CD4-positive, CD25-positive, alpha-beta regulatory T cell (primary cell): ENCODE results near the gene NDRG3. TPM values are rescaled to one million over a fixed set of nuclear protein-coding genes. Genes with fewer than 3 reads are reported as not detected.

ENCODE experiments used
- ATAC-seq, 2 donors: fragments of 150-1000 bp; cut with Tn5 transposase; one replicate each; pipeline ENCODE4 v1.10.0; 2021; ENCODE audit warnings: low read depth in 2 of 2, moderate number of reproducible peaks in 2 of 2, moderate library complexity in 1 of 2
- DNase-seq, 3 donors: peaks; one replicate each; pipeline versions ENCODE4 v3.0.0 to v3.0.0-alpha.2; 2012 to 2022; ENCODE audit warnings: mixed read lengths in 1 of 3
- H3K27ac ChIP-seq: one replicate; pipeline ENCODE4 v1.7.0; 2013; ENCODE audit warnings: mild to moderate bottlenecking, low read length; ENCODE audit not compliant: insufficient read depth, poor library complexity, severe bottlenecking
- H3K27me3 ChIP-seq: one replicate; pipeline ENCODE4 v1.7.0; 2013; ENCODE audit warnings: low read length; ENCODE audit not compliant: control insufficient read depth, insufficient read depth
- H3K36me3 ChIP-seq: one replicate; pipeline ENCODE4 v1.7.0; 2013; ENCODE audit warnings: mild to moderate bottlenecking, low read length, moderate library complexity; ENCODE audit not compliant: control insufficient read depth, insufficient read depth
- H3K4me1 ChIP-seq: 2 replicates; pipeline ENCODE4 v1.7.0; 2013; ENCODE audit warnings: mild to moderate bottlenecking, low read length; ENCODE audit not compliant: insufficient read depth, control insufficient read depth, poor library complexity, severe bottlenecking
- H3K4me3 ChIP-seq: one replicate; pipeline ENCODE4 v1.7.0; 2013; ENCODE audit warnings: low read depth, mild to moderate bottlenecking, low read length, moderate library complexity
- H3K9me3 ChIP-seq, 2 experiments: 1 replicate in 1 of 2; 2 replicates in 1 of 2; pipeline ENCODE4 v1.7.0; 2013; ENCODE audit warnings: low read length in 2 of 2, mild to moderate bottlenecking in 1 of 2, moderate library complexity in 1 of 2; ENCODE audit not compliant: control insufficient read depth in 2 of 2
- H3K27ac Mint-ChIP-seq, 3 donors: one replicate each; pipeline ENCODE4 v1.8.0; 2020 to 2022; ENCODE audit warnings: mild to moderate bottlenecking in 3 of 3, mixed read lengths in 3 of 3, moderate library complexity in 2 of 3
- H3K27me3 Mint-ChIP-seq: one replicate; pipeline ENCODE4 v1.8.0; 2022; ENCODE audit warnings: mild to moderate bottlenecking, mixed read lengths
- H3K36me3 Mint-ChIP-seq: one replicate; pipeline ENCODE4 v1.8.0; 2020; ENCODE audit warnings: mixed read lengths
- H3K4me1 Mint-ChIP-seq, 4 donors: one replicate each; pipeline ENCODE4 v1.8.0; 2020 to 2022; ENCODE audit warnings: mixed read lengths in 4 of 4, mild to moderate bottlenecking in 1 of 4
- H3K4me3 Mint-ChIP-seq, 4 donors: one replicate each; pipeline ENCODE4 v1.8.0; 2020 to 2022; ENCODE audit warnings: mild to moderate bottlenecking in 4 of 4, mixed read lengths in 4 of 4, moderate library complexity in 3 of 4
- H3K9me3 Mint-ChIP-seq, 7 donors: one replicate each; pipeline ENCODE4 v1.8.0; 2020 to 2022; ENCODE audit warnings: mixed read lengths in 7 of 7, mild to moderate bottlenecking in 3 of 7, moderate library complexity in 2 of 7
- polyA plus RNA-seq, 4 donors: library from polyadenylated mRNA; unstranded; fragments of 300-500 nt; fragmentation: Illumina TruSeq; gene quantifications; one replicate each; pipeline ENCODE4 v1.2.3, GENCODE V29; 2021
- total RNA-seq: library from RNA; stranded (reverse); gene quantifications from one replicate; pipeline ENCODE4 v1.2.3, GENCODE V29; 2022

Gene NDRG3
- total and polyA plus RNA-seq, 5 donors from 2014 or later: 26.7 to 57.2 (median 54.8) TPM

- no peak for ATAC-seq
- Histone ChIP-seq H3K27ac (no peak overlapping the region), H3K4me1 (no peaks in the 10 kb centered on the region), H3K9me3 (no peaks in the 10 kb centered on the region), H3K27me3 (no peaks in the 10 kb centered on the region), H3K4me3 (no peak overlapping the region), H3K36me3 (no peaks in the 10 kb centered on the region)
- Mint-ChIP-seq H3K27ac (no peak overlapping the region), H3K4me3 (no peak overlapping the region), H3K36me3 (no peaks in the 10 kb centered on the region), H3K4me1 (no peaks in the 10 kb centered on the region), H3K27me3 (no peaks in the 10 kb centered on the region), H3K9me3 (peaks cover 0 to 2% (median 0%) of the 10 kb centered on the region in 7 donors)
- no peak for DNase-seq
These were observed 39.4 kb upstream of the NDRG3 start for GRCh38 chr20:36785308-36785707.

DNA sequence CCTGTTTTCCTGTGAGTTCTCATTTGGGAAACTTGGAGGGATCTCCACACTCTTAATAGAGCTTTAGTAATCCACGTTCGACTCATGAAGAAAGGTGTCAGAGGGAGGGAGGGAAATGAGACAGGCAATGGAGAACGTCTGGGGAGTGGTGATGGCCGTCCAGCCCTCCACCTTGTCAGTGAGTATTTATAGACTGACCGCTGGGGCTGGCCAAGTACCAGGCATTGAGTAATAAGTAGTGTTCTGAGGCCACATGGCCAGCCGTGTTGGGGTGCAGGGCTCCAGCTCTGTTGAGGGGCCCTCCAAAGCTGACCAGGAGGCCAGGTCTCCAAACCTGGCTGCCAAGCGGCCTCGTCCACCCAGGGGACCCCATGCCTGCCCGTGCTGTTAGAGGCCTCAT, 39.0 kb upstream of the NDRG3 start:
- Mint-ChIP-seq H3K9me3 (peaks cover 0 to 2% (median 0%) of the 10 kb centered on the region in 7 donors), H3K36me3 (no peaks in the 10 kb centered on the region), H3K4me1 (no peaks in the 10 kb centered on the region), H3K4me3 (no peak overlapping the region), H3K27me3 (peaks cover 3% of the 10 kb centered on the region), H3K27ac (no peak overlapping the region)
- DNase-seq: no peak
- no peaks in the 10 kb centered on the region for H3K4me1 ChIP-seq
- ATAC-seq: no peak
- H3K27ac ChIP-seq: no peak overlapping the region
- H3K4me3 ChIP-seq: no peak overlapping the region
- no peaks in the 10 kb centered on the region for H3K27me3 ChIP-seq
- H3K9me3 ChIP-seq: no peaks in the 10 kb centered on the region
- no peaks in the 10 kb centered on the region for H3K36me3 ChIP-seq

GRCh38 chr20:36784116-36784515, 38.2 kb upstream of the NDRG3 start:
- no peak for ATAC-seq
- Mint-ChIP-seq H3K4me3 (no peak overlapping the region), H3K9me3 (peaks cover 0 to 2% (median 0%) of the 10 kb centered on the region in 7 donors), H3K27ac (no peak overlapping the region), H3K36me3 (no peaks in the 10 kb centered on the region), H3K27me3 (peaks cover 5% of the 10 kb centered on the region), H3K4me1 (no peaks in the 10 kb centered on the region)
- DNase-seq: no peak
- Histone ChIP-seq H3K36me3 (no peaks in the 10 kb centered on the region), H3K4me1 (no peaks in the 10 kb centered on the region), H3K9me3 (no peaks in the 10 kb centered on the region), H3K4me3 (no peak overlapping the region), H3K27me3 (no peaks in the 10 kb centered on the region), H3K27ac (no peak overlapping the region)

DNA sequence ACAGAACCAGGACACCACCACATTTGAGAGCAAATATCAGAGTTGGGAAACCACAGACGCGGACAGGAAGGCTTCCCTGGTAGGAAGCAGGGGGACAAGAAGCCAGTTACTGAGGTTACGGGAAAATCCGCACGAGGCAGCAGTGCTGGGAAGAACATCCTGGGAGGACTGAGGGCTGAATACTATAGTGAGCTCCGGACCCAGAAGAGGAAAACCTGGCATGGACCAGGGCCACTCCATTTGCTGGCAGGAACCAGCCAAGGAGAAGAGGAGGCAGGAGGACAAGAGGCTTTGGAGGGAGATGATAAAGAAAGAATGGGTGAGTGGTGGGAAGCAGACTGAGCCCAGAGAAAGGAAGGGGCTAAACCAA, 33.8 kb upstream of the NDRG3 start:
- Mint-ChIP-seq H3K27me3 (peaks cover 5% of the 10 kb centered on the region), H3K9me3 (peaks cover 0 to 4% (median 0%) of the 10 kb centered on the region in 7 donors), H3K4me1 (peaks cover 0 to 6% (median 4%) of the 10 kb centered on the region in 4 donors), H3K36me3 (no peaks in the 10 kb centered on the region), H3K4me3 (no peak overlapping the region), H3K27ac (peak overlapping the region in 1 of 3 donors; percentile 72)
- Histone ChIP-seq H3K9me3 (no peaks in the 10 kb centered on the region), H3K4me1 (no peaks in the 10 kb centered on the region), H3K27ac (no peak overlapping the region), H3K27me3 (no peaks in the 10 kb centered on the region), H3K4me3 (no peak overlapping the region), H3K36me3 (no peaks in the 10 kb centered on the region)
- DNase-seq (no peak), ATAC-seq (no peak)

DNA sequence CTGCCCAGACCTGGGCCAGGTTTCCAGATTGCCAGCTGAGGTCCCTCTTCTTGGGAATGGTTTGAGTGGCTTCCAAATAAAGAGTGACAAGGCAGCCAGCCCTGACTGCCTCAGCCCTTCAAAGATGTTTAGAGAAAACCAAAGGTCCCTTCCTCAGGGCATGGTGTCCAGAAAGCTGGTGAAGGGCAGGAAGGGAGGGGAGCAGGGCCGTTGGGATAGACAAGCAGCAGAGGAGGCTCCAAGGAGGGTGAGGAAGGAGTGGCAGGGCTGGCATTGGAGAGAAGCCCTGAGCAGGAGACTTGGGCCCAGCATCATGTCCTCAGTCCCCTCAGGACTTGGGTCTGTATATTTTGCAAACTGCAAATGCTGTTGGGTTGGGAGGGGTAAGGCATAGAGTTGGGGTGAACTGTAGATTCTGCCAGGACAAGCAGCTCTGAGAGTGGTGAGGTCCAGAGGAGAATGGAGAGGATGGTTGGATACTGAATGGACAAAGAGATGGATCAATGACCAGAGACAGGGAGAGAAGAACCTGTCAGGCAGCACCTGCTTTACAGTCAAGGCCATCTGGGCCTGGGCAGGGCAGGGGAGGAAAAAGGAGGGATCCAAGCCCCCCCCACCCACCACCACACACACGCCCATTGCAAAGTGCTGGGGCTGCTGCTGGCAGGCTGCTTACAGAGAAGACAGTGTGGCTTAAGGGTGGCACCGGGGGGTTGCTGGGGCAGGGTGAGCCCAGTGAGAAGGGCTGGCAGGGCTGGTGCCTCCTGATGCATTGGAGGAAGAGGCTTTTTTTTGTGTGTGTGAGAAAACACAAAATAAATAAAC, 33.2 kb upstream of the NDRG3 start:
- Histone ChIP-seq H3K27ac (no peak overlapping the region), H3K4me3 (no peak overlapping the region), H3K4me1 (peaks cover 5% of the 10 kb centered on the region), H3K36me3 (no peaks in the 10 kb centered on the region), H3K27me3 (no peaks in the 10 kb centered on the region), H3K9me3 (no peaks in the 10 kb centered on the region)
- ATAC-seq: no peak
- Mint-ChIP-seq H3K27ac (peak overlapping the region in 1 of 3 donors; percentile 72), H3K27me3 (peaks cover 6% of the 10 kb centered on the region), H3K36me3 (no peaks in the 10 kb centered on the region), H3K9me3 (peaks cover 0 to 4% (median 0%) of the 10 kb centered on the region in 7 donors), H3K4me3 (no peak overlapping the region), H3K4me1 (peaks cover 0 to 8% (median 4%) of the 10 kb centered on the region in 4 donors)
- DNase-seq: no peak

DNA sequence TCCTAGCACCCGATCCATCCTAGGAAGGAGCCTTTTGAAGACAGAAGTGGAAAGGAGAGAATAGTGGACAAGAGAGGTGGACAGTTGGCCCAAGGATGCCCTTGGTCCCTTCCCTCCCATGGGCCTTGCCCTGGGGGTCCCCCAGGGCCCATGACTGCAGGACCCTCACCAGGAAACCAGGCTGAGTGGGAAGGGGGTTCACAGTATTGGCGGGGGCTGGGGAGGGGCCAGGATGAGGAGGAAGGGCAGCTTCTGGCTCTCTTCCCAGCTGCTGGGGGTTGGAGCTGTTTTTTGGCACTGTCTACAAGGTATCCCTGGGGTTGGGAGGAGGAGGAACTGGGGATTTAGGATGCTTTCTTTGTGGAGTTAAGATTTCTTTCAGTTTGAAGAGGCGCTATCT, 31.7 kb upstream of the NDRG3 start:
- Histone ChIP-seq H3K27ac (no peak overlapping the region), H3K4me3 (no peak overlapping the region), H3K4me1 (peaks cover 15% of the 10 kb centered on the region), H3K27me3 (no peaks in the 10 kb centered on the region), H3K9me3 (no peaks in the 10 kb centered on the region), H3K36me3 (no peaks in the 10 kb centered on the region)
- Mint-ChIP-seq H3K4me3 (no peak overlapping the region), H3K9me3 (peaks cover 0 to 2% (median 0%) of the 10 kb centered on the region in 7 donors), H3K27me3 (peaks cover 11% of the 10 kb centered on the region), H3K4me1 (peaks cover 3 to 21% (median 7%) of the 10 kb centered on the region in 4 donors), H3K36me3 (peaks cover 3% of the 10 kb centered on the region), H3K27ac (peak overlapping the region in 1 of 3 donors; percentile 44)
- DNase-seq: no peak
- no peak for ATAC-seq

- no peak for DNase-seq
- H3K36me3 ChIP-seq: no peaks in the 10 kb centered on the region
- ATAC-seq: no peak
- Mint-ChIP-seq H3K4me3 (no peak overlapping the region), H3K27ac (no peak overlapping the region), H3K36me3 (peaks cover 3% of the 10 kb centered on the region), H3K4me1 (peaks cover 4 to 24% (median 7%) of the 10 kb centered on the region in 4 donors), H3K27me3 (peaks cover 11% of the 10 kb centered on the region), H3K9me3 (peaks cover 0 to 2% (median 0%) of the 10 kb centered on the region in 7 donors)
- H3K4me1 ChIP-seq: peaks cover 17% of the 10 kb centered on the region
- no peaks in the 10 kb centered on the region for H3K9me3 ChIP-seq
- H3K27me3 ChIP-seq: no peaks in the 10 kb centered on the region
- H3K27ac ChIP-seq: no peak overlapping the region
- no peak overlapping the region for H3K4me3 ChIP-seq
These were observed 31.3 kb upstream of the NDRG3 start for GRCh38 chr20:36777167-36777566.

DNA sequence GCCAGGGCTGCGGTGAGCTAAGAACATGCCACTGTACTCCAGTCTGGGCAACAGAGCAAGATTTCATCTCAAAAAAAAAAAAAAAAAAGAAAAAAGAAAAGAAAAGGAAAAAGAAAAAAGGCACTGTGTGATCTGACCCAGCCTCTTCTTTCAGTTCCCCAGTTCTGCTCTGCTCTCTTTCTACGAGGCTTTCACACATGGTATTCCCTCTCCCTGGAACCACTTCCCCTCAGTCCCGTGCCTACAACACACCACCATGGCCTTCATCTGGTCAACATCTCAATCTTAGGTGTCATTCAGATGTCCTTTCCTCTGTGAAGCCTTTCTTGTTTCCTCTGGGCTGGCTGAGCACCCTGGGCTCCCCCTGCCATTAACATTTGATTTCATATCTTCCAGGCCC, 29.9 kb upstream of the NDRG3 start:
- peak overlapping the region; percentile 36 to 84 (median 68) for H3K4me3 Mint-ChIP-seq
- no peak for ATAC-seq

More for the DNA sequence above, 29.9 kb upstream of the NDRG3 start:
- DNase-seq: no peak
- H3K27me3 ChIP-seq: no peaks in the 10 kb centered on the region
- no peaks in the 10 kb centered on the region for H3K36me3 ChIP-seq
- peaks cover 11% of the 10 kb centered on the region for H3K27me3 Mint-ChIP-seq
- H3K27ac Mint-ChIP-seq: peak overlapping the region in 2 of 3 donors; percentile 80 to 87
- no peak overlapping the region for H3K27ac ChIP-seq
- peaks cover 9 to 27% (median 14%) of the 10 kb centered on the region in 4 donors for H3K4me1 Mint-ChIP-seq
- H3K36me3 Mint-ChIP-seq: peaks cover 3% of the 10 kb centered on the region
- no peaks in the 10 kb centered on the region for H3K9me3 ChIP-seq
- H3K9me3 Mint-ChIP-seq: peaks cover 0 to 2% (median 0%) of the 10 kb centered on the region in 7 donors
- no peak overlapping the region for H3K4me3 ChIP-seq
- H3K4me1 ChIP-seq: peaks cover 17% of the 10 kb centered on the region
